ENCODE measurements around the gene MRGPRG.

The MRGPRG gene

GRCh38 chr11:3227568-3228444 is 9.2 kb upstream of the MRGPRG start:
- FAIRE-seq = no peak
- no peak for DNase-seq (ENCODE audit: insufficient read length, low spot score)
- no peak for TF ChIP-seq CTCF (IDR thresholded peaks at IDR 0.05; ENCODE audit: insufficient read depth, missing control alignments)

- TF ChIP-seq CTCF (IDR thresholded peaks at IDR 0.05; ENCODE audit: insufficient read depth, missing control alignments) = no peak
- no peak for DNase-seq (ENCODE audit: insufficient read length, low spot score)
- no peak for FAIRE-seq
These were observed 8.4 kb upstream of the MRGPRG start for GRCh38 chr11:3226846-3227567.

GRCh38 chr11:3225826-3226750 is 7.5 kb upstream of the MRGPRG start:
- DNase-seq (ENCODE audit: insufficient read length, low spot score) (no peak), FAIRE-seq (no peak)
- no peak for TF ChIP-seq CTCF (IDR thresholded peaks at IDR 0.05; ENCODE audit: insufficient read depth, missing control alignments)

- DNase-seq (ENCODE audit: insufficient read length, low spot score) = no peak
- FAIRE-seq = no peak
These were observed 6.6 kb upstream of the MRGPRG start for GRCh38 chr11:3225159-3225758.

GRCh38 chr11:3224401-3225057 is 5.9 kb upstream of the MRGPRG start:
- no peak for DNase-seq (ENCODE audit: insufficient read length, low spot score)
- no peak for FAIRE-seq
- TF ChIP-seq CTCF (IDR thresholded peaks at IDR 0.05; ENCODE audit: insufficient read depth, missing control alignments) = no peak

More at GRCh38 chr11:3225159-3225758, 6.6 kb upstream of the MRGPRG start:
- no peak for TF ChIP-seq CTCF (IDR thresholded peaks at IDR 0.05; ENCODE audit: insufficient read depth, missing control alignments)

- no peak for DNase-seq (ENCODE audit: insufficient read length, low spot score)
- no peak for FAIRE-seq
- TF ChIP-seq CTCF (IDR thresholded peaks at IDR 0.05; ENCODE audit: insufficient read depth, missing control alignments) = no peak
These were observed 5.3 kb upstream of the MRGPRG start for GRCh38 chr11:3223932-3224381.

Measured in D721Med (cell line).